GM12875 (cell line): Measurements from ENCODE around the gene RANBP1.

Experiments used
- H3K4me3 ChIP-seq: one replicate; pipeline ENCODE4 v1.5.1; 2011; ENCODE audit warnings: low read depth, low read length, control low read depth
- TF ChIP-seq, protein P1 (sequence below): IDR thresholded peaks from 2 replicates; pipeline ENCODE4 v1.5.1; 2011; ENCODE audit warnings: low read depth, mild to moderate bottlenecking, control low read depth, inconsistent platforms, low read length, moderate library complexity, borderline replicate concordance; ENCODE audit not compliant: insufficient read depth

RANBP1 gene

DNA sequence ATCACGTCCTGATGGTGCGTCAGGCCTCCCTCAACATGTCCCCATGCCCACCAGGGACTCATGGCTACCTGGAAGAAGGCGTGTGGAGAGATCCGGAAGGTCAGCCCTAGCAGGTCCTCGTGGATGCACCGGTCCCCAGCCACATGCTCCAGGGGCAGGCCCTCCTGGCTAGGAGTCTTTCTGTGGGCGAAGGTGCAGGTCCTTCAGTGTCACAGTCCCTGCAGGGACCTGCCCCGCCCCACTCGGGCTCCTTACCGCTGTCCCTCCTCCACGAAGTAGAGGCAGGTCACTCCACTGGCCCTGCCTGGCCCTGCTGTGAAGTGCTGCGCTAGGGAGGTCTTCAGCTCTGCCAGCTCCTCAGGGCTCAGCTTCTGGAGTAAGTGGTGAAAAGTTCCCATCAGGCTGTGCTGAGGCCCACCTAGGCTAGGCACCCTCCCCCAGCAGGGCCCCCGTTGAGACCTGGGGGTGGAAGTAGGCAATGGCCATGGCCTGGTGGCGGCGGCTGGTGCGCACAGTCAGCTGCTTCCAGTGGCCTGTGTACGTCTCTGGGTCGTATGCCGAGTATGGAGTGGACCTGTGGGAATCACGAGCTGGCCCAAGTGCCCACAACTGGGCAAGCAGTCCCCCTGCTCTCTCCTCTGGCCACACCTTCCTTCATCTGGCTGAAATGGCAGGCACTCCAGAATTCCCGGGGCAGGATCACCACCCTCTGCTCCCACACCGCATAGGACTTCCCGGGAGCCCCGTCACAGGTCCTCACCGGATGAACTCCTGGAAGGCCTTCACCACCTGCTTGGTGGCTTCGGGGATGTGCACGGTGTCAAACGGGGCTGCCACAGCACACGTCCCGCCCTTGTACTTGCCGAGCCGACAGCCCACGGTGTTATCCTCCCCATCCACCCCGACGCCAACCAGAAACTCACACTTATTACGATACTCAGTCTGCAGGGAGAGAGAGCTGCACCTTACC lies 1.1 kb upstream of the RANBP1 start:
- H3K4me3 ChIP-seq = no peak overlapping the region
- TF ChIP-seq, protein P1, sequence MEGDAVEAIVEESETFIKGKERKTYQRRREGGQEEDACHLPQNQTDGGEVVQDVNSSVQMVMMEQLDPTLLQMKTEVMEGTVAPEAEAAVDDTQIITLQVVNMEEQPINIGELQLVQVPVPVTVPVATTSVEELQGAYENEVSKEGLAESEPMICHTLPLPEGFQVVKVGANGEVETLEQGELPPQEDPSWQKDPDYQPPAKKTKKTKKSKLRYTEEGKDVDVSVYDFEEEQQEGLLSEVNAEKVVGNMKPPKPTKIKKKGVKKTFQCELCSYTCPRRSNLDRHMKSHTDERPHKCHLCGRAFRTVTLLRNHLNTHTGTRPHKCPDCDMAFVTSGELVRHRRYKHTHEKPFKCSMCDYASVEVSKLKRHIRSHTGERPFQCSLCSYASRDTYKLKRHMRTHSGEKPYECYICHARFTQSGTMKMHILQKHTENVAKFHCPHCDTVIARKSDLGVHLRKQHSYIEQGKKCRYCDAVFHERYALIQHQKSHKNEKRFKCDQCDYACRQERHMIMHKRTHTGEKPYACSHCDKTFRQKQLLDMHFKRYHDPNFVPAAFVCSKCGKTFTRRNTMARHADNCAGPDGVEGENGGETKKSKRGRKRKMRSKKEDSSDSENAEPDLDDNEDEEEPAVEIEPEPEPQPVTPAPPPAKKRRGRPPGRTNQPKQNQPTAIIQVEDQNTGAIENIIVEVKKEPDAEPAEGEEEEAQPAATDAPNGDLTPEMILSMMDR = no peak

DNA sequence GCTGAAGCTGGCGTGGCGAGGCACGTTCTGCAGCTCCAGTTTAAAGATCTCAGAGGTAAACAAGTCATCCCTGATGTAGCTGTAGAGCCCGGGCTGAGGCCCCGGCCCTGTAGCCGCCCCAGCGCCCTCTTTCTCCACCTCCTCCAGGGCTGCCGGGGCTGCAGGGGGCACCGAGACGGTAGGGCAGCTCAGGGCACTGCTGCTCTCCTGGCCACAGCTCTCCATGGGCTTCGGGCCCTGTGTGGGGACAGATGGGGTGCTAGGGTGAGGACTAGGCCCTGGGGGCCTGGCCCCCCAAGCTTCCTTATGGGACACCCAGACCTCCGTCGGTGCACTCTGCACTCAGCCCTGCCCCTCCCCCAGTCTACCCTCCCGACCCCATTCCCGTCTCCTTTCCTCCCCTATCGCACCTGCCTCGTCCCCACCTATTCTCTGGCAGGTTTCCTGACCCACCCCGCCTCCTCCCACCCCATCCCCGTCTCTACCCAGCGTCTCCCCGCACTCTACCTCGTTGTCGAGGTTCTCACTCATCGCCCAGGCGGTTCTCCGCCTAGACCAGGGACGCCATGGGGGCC lies 559 bp downstream of the RANBP1 start:
- TF ChIP-seq, protein P1 = no peak
- H3K4me3 ChIP-seq = peak overlapping the region; percentile 98

DNA sequence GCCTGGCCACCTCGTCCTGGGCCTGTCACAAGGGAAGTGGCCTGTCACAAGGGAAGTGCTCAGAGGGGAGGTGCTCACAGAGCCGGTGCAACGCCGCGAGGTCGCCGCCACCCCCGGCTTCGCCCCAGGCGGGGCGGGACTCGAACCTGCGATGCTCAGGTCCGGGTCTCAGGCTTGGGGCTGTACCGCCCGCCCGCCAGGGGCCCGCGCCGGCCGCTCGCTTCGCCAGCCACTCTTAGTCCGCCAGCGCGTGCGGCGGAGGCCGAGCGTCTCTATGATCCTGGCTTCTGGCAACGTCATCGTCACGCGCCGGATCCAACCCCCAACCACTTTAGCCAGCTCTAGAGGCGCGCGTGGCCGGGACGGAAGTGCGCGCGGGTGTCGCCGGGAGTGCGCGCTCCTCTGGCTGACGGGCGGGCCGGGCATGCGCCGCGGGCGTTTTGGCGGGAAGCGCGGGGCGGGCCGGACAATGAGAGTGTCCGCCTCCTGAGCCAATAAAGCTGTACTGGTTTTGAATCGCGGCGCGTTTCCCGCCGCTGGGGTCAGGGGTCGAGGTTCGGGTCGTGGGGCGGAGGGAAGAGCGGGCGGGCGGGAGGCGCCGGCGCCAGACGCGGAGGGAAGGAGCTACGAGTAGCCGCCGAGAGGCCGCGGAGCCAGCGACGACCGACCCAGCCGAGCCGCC lies 1.2 kb downstream of the RANBP1 start, which contains the start of gene TRMT2A:
TSS of gene TRMT2A (minus strand) at position 276 of the 682 bp plus-strand sequence. CDS start 320 bp downstream, outside the sequence.
- H3K4me3 ChIP-seq = peak within 1 kb of the TSS; percentile 98

DNA sequence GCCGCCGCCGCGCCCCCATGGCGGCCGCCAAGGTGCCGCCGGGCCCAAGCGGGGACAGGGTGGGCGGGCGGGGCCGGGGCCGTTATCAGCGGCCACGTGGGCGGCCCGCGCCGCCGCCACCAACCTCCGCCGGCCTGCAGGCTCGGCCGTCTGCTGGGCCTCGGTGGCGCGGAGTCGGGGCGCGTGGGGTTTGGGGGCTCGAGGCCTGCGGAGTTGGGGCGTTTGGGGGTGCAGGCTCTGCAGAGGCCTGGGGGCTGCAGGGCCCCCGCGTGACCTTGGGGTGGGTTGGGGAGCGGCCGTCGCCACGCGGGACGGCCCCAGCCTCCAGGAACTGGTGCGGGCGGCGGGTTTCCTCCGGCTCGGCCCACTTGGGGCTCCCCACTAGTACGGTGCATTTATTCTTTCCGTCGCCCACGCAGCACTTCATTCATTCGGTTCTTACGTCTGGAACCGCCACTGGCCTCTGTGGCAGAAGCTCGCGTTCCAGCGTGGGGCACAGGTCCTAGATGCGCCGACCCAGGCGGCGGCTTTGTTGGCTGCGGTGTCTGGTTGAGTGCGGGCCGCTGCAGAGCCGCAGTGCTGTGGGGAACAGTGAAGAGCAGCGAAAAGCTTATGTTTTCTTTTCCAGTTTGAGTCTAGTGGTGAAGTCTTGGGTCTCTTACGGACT lies 1.9 kb downstream of the RANBP1 start:
- TF ChIP-seq, protein P1 = no peak
- H3K4me3 ChIP-seq = peak overlapping the region; percentile 93

More for the DNA sequence above, 1.2 kb downstream of the RANBP1 start, which contains the start of gene TRMT2A:
- TF ChIP-seq, protein P1 = 0 out of 2 replicates have a peak, but pooled peaks have one; percentile 7

DNA sequence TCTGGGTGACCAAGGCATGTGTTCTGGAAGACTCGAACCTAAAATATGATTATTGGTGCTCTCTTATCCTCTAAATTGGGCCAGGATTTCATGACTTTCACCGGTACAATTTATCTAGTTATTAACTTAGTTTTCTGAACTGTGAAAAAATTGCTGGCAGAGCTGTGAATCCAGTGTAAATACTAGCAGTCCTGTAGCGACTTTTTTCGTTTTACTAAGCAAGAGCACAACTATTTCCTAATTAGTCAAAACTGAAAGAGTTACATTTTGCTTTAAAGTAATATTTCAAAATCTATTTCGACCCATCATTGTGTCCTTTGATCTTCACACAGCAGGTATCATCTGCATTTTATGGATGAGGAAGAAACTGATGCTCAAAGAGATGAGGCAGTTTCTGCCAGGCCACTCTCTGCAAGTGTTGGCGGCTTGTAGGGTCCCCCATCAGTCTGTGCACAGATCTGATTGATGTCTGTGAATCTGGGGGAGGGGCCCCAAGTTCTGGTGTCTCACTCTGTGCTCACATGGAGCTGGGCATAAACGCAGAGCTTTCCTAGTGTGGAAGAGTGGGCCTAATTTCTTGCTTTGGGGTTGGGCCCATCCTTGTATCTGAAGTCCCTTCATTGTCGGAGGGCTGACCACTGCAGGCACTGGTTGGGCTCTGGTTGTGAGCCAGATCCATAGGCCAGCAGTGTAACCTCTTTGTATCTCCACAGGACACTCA lies 2.6 kb downstream of the RANBP1 start:
- TF ChIP-seq, protein P1 = no peak
- peak overlapping the region; percentile 93 for H3K4me3 ChIP-seq

DNA sequence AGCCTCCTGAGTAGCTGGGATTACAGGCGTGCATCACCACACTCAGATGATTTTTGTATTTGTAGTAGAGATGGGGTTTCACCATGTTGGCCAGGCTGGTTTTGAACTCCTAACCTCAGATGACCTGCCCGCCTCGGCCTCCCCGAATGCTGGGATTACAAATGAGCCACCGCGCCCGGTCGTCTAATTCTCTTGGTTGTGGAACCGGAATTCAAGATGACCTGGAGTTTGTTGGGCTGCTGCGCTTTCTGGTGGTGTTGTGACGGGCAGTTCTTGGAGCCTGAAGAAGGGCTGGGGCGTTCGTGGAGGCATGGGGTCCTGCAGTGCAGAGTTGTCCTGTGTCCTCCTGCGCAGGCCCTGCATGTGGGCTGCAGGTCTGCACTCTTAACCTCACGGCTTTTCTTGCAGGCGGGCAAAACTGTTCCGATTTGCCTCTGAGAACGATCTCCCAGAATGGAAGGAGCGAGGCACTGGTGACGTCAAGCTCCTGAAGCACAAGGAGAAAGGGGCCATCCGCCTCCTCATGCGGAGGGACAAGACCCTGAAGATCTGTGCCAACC lies 6.0 kb downstream of the RANBP1 start:
- TF ChIP-seq, protein P1 = no peak
- H3K4me3 ChIP-seq = no peak overlapping the region
